Caki2 (cell line): Measurements from ENCODE around the gene RAB40C. TPM values are rescaled to one million over a fixed set of nuclear protein-coding genes. Genes with fewer than 3 reads are reported as not detected.
"Not testable (repeated sequence)": the region's sequence is repeated elsewhere in the genome, so short reads cannot be mapped to it uniquely, and the experiment has no call there.

ENCODE experiments used
- DNase-seq: peaks from one replicate; pipeline ENCODE4 v3.0.0-alpha.2; 2015; ENCODE audit warnings: low read depth
- in situ Hi-C: cut with HindIII; loops from 2 replicates; pipeline ENCODE4 v1.10.0; 2016; ENCODE audit warnings: low sequenced_read_pairs, low pct_unique_long_range_greater_than_20kb, mixed read lengths
- total RNA-seq: library from RNA; depleted of rRNA; stranded (reverse); fragments of >200 nt; shearing (Covaris generic); gene quantifications from 2 replicates; pipeline ENCODE4 v1.2.3, GENCODE V29; 2014; ENCODE audit warnings: low replicate concordance

The RAB40C gene
- total RNA-seq, 1 experiment from 2014 or later: 22.4 TPM

DNA sequence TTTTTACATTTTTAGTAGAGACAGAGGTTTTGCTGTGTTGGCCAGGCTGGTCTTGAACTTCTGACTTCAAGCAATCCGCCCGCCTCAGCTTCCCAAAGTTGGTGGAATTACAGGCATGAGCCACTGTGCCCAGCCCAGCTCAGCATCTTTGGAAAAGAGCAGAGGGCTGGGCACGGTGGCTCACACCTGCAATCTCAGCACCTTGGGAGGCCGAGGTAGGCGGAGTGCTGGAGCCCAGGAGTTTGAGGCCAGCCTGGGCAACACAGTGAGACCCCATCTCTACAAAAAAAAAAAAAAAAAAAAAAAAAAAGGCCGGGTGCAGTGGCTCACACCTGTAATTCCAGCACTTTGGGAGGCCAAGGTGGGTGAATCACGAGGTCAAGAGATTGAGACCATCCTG lies 7.8 kb downstream of the RAB40C start:
- in situ Hi-C loops, DNase-seq: not testable (repeated sequence)

DNA sequence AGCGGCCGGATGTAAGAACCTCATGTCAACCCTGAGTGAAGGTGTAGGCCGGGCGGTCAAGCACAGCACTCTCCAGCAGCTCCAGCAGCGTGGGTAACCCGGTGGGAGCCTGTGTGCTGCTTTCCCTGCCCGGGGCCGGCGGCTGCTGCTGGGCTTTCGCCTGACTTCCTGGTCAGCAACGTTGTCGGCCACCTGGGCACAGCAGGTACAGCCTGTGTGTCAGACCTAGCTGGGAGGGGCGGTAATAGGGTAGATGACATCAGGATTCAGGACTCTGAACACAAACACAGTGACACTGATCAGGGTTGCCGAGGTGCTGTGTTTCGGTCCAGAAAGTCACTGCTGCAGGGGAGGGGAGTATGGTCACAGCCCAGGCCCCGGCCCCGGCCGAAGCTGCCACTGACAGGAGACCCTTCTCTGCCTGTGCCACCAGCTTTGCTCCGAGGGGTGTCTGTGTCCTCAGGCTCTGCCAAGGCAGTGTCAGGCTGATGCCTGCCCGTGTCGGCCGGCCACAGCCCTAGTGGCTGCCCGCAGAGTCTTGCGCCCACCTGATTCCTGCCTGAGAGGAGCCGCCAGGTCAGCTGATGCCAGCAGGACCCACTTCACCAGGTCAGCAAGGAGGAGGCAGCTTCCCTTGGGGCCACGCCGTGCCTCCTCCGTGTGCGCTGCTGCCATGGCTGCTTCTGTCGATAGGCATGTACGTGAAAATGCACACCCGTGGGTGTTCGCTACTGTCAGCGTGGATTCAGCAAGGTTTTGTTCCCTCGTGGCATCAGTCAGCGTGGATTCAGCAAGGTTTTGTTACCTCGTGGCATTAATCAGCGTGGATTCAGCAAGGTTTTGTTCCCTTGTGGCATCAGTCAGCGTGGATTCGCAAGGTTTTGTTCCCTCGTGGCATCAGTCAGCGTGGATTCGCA lies 9.2 kb downstream of the RAB40C start:
- in situ Hi-C loops: no loop called here
- DNase-seq: no peak

DNA sequence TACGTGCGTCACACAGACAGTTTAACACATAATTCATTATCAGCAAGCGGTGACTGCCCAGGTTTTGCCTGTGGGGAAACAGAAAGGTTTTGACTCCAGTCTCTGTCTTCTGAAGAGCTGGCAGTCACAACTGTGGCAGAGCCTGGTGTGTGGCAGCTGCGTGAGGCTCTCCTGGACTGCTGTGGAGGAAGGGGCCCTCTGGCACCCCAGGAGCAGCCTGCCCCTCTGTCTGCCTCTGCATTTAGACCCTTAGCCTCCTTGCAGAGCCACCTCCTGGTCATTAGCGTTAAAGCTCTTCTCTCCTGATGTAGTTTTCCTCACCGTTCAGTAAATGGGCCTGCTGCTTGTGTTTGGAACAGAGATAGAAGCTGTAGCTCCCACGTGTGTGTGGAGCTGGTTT lies 10.9 kb downstream of the RAB40C start:
- in situ Hi-C loops: no loop called here
- DNase-seq: no peak

DNA sequence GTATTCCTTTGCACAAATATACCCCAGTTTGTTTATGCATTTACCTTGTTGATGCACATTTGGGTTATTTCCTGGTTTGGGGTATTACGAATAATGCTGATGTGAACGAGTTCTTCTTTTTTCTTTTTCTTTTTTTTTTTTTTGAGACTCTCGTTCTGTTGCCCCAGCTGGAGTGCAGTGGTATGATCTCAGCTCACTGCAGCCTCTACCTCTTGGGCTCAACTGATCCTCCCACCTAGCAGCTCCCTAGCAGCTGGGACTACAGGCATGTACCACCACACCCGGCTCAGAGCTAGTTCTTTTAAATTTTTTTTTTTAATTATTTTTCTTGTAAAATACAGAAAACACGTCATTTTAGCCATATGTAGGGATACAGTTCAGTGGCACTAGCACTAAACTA lies 14.1 kb downstream of the RAB40C start:
- in situ Hi-C loops: no loop called here
- DNase-seq: no peak

DNA sequence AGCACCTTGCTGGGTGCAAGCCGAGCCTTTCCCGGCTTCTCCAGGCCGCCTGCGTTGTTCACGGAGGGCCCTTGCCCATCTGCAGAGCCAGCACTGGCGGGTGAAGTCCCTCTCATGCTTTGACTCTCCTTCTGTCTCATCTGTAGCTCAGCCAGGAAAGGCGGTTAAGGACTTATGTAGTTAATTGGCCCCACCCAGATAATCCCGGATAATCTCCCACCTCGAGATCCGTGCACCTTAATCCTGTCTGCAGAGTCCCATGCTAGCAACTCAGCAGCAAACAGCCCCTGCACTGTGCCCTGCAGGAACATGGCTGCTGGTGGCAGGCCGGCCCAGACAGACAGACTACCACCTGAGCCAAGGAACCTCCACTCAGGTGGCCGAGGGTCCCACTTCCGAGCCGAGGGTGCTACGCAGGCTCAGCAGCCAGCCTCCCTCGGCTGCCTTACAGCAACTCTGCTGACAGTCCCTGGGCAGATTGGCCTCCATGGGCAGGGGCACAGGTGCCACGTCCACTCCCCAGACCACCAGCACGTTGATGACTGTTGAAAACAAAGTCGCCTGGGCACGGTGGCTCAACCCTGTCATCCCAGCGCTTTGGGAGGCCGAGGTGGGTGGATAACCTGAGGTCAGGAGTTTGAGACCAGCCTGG lies 16.9 kb downstream of the RAB40C start:
- in situ Hi-C loops: no loop called here
- no peak for DNase-seq

DNA sequence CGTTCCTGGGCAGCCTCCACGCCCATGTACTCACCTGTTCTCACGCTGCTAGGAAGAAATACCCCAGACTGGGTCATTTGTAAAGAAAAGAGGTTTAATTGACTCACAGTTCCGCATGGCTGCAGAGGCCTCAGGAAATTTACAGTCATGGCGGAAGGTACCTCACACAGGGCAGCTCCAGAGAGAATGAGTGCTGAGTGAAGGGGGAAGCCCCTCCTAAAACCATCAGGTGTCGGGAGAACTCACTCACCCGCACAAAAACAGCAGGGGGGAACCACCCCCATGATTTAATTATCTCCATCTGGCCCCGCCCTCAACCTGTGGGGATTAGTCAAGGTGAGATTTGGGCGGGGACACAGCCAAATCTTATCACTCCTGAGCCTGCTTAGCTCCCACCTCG lies 18.2 kb downstream of the RAB40C start:
- in situ Hi-C loops: no loop called here
- no peak for DNase-seq

DNA sequence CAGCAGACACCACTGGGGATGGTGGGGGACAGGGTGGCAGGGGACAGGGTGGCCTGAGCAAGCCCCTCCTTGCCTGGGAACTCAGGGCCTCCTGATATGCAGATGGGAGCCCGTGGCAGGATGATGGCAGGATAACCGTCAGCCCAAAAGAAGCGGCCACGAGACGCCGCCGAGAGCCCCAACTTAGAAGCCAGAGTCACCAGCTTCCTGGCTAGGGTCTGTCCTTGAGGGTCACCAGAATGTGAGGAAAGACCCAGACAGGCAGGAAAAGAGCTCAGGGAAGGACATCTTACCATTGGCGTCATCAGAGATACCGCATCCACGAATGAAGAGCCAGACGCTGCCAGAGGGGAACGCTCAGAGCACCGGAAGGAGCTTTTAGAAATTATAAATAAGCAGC lies 19.4 kb downstream of the RAB40C start:
- in situ Hi-C loops: no loop called here

DNA sequence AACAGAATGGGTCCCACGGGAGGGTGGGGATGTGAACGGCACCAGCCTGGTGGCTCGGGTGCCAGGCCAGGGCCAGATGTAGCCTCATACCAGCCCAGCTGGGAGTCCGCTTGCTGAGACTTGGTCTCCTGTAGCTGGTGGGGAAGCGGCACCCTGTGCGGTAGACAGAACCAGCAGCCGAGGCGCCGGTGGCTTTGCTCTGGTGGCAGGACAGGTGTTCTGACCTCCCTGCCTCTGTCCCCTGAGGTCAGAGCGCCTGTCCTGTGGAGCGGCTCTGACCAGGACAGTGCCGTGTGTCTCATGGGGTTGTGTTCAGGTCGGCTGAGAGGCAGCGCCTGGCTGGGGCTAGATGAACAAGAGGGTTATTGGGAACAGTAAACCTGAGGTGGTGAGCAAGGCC lies 20.1 kb downstream of the RAB40C start:
- in situ Hi-C loops: no loop called here
- no peak for DNase-seq

More for the DNA sequence above, 19.4 kb downstream of the RAB40C start:
- DNase-seq: no peak

DNA sequence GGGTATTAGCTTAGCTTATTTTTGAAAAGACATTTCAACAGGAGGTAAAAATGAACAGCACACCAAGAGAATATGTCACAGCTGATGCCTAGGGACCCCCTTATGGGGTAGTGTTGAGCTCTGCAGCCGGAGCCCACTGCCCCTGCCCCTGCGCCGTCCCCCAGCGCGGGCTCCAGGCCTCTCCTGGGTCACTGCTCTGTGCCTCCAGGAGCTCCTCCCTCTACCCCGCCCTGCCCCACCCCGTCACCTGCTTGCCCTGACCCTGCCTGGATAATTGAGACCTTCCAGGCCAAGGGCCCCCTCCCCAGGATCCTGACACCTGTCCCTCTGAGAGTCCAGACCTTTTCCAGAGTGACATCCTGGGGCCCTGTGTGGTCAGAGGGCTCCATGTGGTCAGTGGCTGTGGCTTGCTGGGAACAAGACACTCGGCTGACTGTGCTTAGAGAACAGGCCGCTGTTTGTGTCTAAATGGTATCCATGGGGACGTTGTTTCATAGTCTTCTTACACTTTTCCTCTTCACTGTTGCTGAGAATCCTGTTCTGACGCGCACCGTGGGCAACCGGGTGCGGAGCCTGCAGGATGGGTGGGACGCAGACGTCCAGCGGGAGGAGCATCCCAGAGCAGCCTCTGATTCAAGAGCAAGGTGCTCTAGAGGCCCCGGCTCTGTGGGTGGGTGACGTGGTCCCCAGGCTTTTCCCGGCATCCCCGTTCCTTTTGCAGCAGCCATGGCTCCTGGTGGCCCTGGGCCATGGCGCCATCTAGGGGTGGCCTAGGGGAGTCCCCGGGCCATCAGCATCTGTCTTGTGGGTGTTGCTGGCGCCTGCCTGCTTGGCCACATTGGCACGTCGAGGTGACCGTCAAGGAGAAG lies 20.9 kb downstream of the RAB40C start:
- DNase-seq: no peak
- in situ Hi-C loops: no loop called here

DNA sequence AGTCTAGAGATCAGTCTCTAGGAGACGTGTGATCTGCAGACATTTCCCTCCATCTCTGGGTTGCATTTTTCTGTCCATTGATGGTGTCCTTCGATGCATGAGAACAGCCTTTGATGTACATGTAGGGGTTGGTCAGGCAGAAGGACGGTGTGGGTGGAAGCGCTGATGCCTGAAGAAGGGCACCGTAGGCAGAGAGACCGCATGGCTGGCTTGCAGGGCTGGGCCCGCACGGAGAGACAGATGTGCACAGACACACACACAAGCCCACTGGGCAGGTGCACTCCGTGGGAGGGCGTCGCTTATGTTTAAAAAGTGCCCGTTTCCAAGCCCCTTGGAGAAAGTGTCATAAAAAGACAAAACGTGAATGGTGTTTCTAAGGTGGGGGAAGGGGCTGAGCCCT lies 25.3 kb downstream of the RAB40C start:
- in situ Hi-C loops: no loop called here
- DNase-seq: no peak

DNA sequence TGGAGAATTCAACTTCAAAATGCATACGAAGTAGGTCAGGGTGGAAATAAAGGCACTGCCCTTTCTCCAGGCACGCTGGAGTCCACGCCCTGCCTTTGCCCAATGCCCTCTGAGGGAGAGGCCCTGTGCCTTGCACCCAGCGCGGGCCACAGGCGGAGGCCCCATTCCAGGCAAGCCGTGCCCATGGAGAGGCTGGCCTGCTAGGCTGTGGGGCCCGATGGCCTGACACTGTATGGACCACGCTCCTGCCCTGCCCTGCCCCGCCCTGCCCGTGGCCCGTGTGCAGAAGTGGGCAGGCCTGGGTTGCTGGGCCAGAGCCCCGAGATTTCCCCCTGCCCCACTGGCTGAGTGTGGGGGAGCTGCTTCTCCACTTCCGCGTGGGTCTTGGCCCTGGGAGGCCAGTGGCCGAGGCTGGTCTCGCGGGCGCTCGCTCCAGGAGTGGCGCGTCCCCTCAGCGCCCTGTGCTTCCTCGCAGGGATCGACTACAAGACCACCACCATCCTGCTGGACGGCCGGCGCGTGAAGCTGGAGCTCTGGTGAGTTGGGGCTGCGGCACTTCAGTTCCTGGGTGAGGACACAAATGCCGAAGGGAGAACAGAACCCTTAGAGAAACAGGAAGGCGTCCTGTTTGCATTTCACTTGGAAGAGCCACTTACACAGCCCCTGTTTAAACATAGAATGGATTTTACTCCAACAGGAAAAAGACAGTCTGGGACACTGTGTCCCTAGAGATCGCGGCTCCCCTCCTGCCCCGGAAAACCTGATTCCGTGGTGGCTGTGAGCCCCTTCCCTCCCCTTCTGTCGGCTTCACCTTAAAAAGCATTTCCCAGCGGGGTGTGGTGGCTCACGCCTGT lies 27.1 kb downstream of the RAB40C start:
- DNase-seq: no peak

DNA sequence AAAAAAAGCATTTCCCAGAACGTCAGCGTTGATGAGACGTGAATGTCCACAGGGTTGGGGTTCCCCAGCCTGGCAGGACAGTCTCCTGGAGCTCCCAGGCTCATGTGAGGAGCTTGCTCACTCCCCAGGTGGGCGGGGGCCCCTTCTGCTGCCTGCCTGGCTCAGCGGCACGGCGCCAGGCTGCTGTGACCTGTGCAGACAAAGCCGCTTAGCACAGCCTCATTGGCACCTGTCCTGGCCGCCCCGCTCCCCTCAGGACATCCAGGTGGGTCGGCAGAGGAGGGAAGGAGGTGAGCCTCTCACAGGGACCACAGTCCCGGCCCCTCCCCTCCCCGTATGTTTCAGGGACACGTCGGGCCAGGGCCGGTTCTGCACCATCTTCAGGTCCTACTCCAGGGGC lies 28.0 kb downstream of the RAB40C start:
- DNase-seq: no peak
- in situ Hi-C loops: no loop called here

More for the DNA sequence above, 27.1 kb downstream of the RAB40C start:
- in situ Hi-C loops: no loop called here

DNA sequence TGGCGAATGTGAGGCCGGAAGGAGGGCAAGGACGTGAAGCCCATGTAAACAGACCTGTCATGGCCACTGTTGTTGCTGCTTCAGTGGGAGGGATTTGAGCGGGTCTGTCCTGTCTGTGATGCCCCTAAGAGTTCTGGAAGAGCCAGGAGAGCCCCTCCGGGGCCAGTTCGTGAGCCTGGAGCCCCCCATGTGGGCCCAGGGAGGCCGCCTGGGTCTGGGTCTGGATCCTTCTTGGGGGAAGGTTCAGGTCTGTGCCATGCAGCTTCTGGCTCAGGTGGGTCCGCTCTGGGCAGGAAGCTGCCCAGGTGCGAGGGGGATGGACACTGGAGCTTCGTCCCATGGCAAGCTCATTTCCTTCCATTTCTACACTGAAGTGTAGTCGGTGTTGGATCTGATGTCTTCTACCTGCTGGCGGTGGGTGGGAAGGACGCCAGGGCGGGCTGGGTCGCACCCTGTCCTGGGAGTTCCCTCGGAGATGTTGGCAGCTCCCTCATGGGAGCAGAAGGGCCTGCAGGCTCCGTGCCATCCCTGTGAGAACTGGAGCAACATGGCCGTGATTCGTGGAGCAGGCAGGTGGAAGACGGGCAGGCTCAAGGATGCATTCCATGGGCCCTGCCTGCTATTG lies 29.7 kb downstream of the RAB40C start:
- no peak for DNase-seq
- in situ Hi-C loops: no loop called here

DNA sequence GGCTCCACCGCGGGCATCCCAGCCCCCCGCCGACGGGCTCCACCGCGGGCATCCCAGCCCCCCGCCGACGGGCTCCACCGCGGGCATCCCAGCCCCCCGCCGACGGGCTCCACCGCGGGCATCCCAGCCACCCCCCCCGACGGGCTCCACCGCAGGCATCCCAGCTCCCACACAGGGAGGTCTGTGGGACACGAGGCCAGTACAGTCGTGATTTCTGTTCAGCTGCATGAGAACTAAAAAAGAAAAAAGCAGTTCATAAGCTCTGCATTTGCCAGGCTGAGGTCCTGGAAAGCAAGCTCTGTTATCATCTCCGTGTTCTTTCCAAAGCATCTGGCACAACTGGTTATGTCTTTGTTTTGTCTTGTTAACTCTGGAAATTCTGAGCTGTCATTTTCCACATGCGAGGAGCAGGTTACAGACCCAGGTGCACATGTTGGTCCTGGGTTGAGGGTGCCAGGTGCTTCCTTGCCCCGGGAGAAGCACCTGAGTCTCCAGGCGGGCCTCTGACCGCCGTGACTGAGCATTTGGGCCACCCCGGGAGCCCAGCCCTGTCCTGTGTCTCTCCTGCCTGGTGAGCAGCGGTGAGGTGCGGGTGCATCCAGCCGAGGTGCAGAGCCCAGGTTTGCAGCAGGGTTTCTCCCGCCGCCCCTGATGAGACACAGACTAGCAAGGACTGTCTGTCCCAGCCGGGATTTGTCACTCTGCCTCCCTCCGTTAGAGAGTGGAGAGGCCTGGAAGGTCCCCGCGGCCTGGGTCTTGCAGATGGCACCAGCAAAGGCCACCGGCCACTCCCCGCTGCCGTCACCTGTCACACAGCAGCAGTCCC lies 31.0 kb downstream of the RAB40C start:
- no peak for DNase-seq
- in situ Hi-C loops: no loop called here

DNA sequence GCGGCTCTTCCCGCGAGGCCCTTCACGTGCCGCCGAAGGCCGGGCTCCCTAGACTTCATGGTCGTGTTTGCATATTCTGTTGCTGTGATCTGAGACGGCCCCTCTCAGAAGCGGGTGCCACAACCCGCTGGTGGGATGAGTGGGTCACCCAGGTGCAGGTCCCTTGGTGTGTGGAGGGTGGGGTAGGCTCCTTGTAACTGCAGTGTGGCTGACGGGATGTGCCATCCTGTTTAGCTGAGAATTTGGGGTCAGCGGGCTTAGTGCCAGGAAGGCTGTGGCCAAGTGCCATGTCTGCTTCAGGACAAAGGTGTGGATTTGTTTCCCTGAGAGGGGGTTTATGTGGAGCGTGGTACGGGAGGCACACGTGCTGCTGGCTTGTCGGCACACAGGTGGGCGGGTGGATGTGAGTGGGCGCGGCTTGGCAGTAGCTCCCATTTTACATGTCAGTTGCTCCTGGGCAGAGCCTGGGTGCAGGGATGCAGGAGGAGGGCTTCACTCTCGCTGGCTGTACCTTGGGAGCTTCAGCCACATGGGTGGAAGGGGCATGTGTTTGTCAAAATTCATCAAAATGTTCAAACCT lies 31.8 kb downstream of the RAB40C start:
- in situ Hi-C loops: no loop called here
- no peak for DNase-seq

DNA sequence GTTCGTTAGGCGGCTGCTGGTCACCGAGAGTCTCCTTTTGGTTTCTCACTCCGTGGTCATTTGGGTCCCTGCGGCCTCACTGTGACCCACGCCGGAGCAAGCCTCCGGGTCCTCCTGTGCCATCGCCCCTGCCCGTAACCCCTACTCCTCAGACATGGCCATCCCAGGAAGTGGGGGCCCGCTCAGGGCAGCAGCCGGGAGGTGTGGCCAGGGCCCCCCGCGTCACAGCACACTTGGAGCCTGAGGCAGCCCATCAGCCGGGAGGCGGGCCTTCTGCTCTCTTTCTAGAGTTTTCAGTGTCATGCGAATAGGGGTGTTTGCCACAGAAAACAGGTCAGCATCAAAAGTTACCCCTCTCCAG lies 33.0 kb downstream of the RAB40C start:
- in situ Hi-C loops: no loop called here
- DNase-seq: no peak
